GM21447 (cell line): Measurements from ENCODE around the gene TSPAN4.

Experiments
- ATAC-seq: cut with Tn5 transposase; IDR thresholded peaks from one replicate; pipeline ENCODE4 v1.9.1; 2021; ENCODE audit not compliant: unreplicated experiment

TSPAN4 gene

DNA sequence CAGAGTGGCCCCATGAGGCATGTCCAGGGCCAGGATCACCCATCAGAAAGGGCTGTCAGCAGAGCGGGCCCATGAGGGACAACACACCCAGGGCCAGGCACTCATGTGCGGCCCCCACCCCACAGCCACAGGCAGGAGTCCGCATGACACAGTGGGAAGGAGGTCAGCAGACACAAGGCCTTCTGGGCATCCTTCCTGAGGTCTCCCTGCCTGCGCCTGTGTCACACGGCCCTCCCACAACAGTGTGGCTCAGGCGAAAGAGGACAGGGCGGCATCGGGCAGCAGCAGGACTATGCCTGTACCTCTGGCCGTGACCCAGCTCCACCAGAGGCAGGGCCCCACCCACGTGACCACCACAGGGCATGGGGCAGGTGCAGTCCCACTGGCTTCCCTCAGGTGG is 40.9 kb downstream of the TSPAN4 start:
- no peak for ATAC-seq

DNA sequence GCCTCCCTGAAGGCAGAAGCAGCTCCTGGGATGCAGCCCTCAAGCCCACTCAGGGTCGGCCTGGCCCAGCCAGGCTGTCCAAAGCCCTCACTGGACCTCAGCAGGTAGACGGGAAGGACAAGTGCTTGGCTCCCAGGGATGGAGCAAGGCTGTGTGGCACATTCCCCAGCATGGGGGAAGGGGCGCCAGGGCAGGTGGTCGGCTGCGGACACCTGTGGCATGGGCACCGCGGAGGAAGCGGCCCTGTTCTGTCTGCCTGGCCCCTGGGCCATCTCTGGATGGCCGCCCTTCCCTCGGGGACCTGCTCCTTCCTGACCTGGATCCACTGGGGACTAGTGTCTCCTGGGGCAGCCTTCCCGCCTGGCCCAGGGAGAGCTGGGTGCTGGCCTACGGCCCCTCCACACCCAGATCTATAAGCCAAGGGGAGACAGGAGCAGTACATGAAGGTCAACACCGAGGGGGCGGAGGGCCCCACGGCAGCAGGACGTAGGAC is 42.0 kb downstream of the TSPAN4 start:
- ATAC-seq, result no peak

DNA sequence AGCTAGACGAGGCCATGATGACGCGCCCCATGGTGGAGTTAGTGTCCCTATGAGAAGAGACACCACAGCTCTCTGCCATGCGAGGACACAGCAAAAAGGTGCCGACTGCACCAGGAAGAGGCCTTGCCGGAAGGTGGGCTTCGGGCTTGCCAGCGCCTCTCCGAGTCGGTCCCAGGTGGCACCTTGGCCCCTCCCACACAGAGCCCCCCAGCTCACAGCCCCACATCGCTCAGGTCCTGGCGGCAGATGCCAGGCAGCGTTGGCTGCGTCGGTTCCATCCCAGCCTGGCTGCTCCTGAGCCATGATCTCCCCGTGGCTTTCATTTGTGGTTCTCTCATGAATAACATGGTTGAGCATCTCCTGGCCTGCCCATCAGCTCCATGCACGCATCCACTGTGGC is 43.9 kb downstream of the TSPAN4 start:
- no peak for ATAC-seq

DNA sequence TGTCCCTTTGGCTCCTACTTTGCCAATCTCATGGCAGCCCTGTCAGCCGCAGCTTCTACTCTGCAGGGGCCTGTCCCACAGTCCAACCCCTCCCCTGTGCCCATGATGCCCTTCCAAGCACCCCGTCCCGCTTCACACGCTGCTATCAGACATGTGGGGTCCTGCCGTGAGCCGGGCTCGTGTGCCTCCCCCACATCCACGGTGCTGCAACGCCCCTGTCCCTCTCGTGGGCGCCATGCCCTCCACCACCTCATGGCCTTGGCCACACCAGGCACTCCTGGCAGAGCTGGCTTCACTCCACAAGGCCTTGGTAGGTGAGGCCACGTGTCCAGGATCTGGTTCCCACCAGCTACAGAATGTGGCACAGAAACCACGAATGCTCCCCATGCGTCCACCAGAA is 44.9 kb downstream of the TSPAN4 start:
- no peak for ATAC-seq

DNA sequence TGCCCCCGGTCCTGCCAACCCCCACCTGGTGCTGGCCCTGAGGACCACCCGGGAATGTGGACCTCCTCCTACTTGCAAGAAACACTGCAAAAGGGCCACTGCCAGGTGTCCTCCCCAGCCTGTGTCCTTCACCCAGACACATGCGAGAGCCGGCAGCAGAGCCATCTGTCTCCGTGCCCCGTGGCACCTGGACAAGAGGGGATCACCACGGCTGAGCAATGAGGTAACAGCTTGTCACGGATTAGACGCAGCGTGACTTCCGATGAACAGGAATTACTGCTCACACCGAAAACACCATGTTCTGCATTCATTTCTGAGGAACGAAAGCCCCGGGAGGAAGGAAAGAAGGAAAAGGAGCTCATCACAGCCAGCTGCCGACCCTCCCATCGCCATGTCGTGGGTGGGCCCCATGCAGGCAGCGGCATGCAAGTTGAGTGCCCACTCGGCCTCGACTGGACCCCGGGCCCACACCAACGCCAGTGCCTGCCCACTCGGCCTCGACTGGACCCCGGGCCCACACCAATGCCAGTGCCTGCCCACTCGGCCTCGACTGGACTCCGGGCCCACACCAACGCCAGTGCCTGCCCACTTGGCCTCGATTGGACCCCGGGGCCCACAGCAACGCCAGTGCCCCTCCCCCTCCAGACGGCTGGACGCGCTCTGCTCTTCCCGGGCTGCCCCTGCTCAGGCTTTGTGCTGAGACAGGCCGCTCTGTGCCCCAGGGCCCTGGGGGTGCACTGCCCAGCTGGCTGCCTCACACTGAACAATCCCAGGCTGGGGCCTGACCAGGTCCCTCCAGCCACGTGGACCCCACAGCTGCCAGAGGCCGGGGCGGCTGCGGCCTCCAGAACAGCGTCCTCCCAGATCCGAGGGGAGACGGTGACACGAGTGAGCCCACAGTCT is 45.9 kb downstream of the TSPAN4 start:
- ATAC-seq, result no peak

DNA sequence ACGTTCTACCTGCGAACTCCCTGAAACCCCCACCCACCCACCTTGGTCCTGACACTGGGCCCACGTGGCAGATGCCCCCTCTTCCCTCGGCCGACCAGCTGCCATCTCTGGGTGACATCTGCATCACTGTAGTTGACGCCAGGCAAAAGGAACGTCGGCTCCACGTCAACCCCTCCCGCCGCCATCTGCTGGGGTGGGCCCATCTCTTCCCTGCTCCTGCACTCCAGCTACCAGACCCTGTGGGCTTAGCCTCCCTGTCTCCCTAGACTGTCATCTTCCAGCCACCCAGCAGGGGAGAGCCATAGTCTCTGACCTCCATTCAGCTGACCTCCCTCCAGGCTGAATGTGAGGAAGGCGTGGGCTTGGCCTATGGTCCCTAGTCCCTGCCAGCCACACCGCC is 46.6 kb downstream of the TSPAN4 start:
- ATAC-seq, result no peak

DNA sequence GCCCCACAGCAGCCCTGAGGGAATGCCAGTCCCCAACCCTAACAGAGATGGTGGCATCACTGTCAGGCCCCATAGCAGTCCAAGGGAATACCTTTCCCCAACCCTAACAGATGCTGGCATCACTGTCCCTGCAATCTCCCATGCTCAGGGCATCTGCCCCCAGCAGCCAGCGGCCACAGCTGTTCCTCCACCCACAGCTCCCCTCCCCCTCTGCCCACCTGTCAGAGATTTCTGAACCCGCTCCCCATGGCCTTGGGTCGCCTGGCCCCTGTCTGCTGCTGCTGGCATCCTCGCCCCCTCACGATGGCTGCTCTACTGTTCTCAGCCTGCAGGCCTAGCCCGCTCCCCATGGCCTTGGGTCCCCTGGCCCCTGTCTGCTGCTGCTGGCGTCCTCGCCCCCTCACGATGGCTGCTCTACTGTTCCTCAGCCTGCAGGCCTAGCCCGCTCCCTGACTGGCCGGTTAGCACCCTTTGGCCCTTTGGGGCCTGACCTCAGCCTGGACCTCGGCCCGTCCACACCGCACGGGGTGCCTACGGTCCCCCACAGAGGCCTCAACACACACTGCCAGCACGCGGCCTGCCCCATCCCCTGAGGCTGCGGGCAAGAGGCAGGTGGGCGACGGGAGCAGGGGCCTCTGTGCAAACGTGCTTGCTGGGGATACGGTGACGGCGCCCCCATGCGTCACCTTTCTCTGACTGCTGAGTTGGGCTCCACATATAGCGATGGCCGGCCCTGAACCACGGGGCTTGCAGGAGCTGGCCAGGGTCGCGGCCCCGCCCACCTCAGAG is 47.2 kb downstream of the TSPAN4 start:
- ATAC-seq, result no peak

DNA sequence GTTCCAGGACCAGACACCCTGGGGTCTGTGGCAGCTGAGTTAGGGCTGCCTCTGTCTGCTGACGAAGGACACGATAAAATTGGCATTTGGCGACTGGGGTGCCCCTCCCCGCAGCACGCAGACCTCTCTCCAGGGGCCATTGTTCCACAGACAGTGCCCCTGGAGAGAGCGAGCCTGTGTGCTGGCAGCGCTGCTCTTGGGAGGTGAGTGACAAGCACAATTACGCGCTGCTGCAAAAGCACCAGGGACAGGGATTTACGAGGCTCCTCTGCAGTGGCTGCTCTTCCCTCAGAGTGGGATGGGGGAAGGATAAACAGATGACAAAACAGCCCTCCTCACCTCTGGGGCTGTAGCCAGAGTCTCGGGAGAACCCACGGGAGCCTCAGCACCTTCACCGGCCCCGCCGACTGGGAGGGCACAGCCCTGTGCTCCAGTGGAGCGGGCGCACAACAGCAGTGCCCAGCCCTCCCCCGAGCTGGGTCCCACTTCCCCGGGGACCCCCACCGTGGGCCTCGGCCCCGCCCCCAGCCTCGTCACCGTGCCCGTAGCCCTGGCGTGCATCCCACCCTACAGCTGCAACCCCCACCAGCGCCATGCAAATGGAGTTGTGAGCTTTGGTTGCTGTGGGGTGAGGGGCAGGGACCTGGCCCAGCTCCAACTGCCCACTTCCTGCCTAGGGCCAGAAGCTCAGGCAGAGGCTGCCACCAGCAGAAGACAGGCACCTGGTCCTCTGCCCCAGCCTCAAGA is 48.3 kb downstream of the TSPAN4 start:
- ATAC-seq, result no peak

DNA sequence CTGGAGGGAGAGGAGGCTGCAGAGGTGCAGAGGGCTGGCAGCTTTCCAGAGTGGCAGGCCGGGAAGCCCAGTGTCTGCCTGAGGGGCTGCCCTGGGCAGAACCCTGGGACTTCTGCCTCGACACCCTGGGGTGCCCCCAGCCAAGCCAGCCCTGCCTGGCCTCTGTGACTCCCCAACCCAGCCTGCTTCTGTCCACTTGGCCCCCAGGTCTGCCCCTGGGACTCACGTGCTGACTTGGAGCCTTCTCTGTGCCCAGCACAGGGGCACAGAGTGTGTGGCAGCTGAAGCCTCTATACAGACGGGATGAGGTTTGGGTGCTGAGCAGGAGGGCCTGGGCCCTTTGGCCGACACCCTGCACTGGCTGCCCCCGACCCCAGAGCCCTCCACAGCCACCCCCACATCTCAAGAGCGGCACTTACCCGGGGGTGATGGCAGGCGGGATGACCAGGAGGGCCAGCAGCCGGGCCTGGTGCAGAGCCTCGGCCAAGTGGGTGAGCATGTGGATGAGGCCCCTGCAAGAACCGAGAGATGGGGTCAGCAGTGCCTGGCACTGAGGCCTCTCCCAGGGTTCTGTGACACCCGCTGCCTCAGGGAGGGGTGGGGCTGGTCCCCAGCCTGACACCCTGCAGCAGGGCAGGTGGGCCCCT is 50.5 kb downstream of the TSPAN4 start:
- ATAC-seq, result no peak

DNA sequence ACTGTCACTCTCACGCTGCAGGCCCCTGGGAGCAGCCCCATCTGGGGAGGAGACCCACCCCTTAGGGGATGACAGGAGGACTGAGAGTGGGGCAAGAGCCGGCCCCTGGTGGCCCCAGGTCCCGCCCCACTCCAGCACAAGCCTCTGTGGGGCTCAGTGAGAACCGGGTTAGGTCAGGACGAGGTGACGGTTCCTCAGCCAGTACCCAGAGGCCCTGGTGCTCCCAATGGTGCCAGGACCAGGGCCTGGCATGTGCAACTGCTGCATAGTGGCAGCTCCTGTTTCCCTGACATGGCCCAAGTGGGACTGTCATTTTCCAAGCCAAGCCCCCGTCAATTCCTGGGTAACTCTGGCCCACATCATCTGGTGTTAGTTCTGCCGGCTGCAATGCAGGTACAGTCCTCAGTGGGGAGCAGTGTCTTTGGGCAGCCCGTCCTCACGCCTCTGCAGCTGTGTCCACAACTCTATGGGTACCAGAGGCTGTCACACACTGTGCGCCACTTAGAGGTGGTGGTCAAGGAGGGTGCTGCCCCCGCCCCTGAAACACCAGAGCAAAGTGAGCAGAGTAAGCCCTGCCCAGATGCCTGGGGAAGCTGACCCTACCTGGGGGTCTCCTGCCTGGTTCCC is 52.0 kb downstream of the TSPAN4 start:
- no peak for ATAC-seq

DNA sequence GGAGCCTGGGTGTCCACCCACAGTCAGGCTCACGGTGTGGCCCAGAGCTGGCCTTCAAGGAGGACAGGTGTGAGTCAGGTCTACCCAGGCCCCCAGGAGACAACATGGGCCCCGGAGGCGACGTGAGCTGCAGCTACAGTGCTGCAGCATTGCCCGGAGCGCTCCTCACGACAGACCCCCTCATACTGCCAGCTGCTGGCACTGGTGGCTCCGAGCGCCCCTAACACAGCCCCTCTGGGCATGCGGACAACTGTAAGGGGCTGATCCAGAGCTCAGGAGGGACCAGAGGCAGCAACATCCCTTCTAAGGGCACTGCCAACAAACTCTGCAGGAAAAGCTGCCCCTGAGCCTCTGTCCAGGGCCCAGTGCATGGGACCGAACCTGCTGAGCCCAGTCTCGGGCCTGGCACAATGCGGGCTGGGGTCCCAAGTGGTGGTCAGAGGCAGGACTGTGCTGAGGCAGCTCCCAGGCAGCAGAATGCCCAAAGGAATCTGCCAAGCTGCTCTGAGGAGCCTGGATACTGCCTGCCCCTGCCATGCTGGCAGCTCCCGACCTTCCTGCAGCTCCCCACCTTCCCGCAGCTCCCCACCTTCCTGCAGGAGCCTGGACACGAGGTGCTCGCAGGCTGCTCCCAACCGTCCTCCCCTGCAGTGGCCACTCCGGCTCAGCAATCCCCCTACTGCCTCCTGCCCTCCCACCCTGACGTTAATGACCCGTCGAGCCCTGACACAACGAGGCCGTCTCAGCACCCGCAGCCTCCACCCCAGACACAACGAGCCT is 52.9 kb downstream of the TSPAN4 start:
- ATAC-seq, result no peak

DNA sequence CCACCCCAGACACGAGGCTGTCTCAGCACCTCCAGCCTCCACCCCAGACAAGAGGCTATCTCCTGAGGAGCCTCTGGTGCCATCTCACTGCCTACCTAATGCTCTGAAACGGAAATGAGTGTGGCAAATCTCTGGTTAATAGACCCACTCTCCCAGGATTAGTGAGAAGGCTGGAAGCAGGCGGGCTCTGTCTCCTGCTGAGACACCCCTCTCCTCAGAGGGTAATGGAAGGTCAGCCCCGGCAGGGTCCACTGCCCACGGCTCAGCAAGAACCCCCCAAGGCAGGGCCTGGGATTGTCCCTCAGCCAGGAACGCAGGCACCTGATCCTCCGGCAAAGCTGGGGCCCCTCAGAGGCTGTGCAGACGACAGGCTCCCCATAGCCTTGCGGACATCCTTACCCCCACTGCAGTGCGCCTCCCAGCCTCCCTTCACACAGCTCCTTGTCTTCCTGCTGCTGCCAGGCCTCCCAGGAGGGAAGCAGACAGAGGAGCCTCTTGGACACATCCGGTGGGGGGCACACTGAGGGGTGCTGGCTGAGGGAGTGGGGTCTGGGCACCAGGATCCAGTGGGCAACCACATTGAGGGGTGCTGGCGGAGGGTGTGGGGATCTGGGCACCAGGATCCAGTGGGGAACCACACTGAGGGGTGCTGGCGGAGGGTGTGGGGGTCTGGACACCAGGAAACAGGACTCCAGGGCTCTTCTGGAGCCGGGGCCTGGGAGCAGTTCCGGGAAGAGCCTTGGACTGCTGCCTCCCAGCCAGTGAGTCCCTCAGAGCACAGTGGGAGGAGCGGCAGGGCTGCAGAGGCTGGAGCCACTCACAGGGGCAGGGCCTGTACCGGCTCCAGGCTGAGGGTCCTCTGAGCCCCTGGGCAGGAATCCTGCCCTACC is 54.8 kb downstream of the TSPAN4 start:
- no peak for ATAC-seq

DNA sequence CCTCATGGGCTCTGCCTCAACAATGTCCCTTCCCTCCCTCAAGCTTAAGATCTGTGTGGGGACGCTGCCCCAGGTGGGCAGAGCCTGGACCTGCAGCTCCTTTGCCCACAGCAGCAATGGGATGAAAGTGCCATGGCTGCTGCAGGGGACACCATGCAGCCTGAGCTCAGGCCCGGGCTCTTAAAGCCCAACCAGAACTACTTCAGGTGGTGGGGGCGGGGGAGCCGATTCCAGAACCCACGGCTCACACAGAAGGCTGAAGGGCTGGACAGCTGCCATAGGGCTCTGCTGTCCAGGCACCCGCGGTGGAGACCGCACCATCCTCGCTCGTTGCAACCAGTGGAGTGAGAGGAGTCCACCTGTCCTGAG is 55.5 kb downstream of the TSPAN4 start:
- ATAC-seq, result no peak

DNA sequence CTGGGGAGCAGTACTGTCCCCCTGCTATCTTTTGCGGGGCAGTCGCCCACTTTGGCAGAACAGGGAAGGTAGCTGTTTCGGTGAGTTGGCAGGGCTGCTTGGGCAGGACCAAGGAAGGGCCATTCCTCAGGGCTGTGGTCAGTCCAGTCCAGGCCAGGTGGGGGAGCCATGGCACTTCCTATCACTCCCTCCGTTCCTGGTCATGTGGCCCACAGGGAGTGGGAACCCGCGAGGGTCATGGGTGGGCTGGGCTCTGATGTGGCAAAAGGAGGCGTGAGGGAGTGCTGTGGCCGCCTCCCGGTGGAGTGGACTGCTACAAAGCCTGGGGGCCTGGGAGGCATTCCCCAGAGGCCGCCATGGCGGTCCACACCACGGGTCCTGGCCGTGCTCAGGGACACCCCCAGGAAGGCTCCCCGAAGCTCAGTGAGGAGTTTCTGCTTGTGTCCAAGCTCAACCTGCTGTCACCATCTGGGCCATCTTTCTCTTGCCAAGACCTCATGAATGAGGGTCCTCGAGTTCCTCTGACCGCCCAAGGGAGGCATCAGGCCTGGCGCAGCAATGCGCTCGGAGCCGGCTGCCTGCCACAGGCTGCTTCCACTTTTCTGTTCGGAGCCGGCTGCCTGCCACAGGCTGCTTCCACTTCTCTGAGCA is 56.0 kb downstream of the TSPAN4 start:
- ATAC-seq, result no peak

DNA sequence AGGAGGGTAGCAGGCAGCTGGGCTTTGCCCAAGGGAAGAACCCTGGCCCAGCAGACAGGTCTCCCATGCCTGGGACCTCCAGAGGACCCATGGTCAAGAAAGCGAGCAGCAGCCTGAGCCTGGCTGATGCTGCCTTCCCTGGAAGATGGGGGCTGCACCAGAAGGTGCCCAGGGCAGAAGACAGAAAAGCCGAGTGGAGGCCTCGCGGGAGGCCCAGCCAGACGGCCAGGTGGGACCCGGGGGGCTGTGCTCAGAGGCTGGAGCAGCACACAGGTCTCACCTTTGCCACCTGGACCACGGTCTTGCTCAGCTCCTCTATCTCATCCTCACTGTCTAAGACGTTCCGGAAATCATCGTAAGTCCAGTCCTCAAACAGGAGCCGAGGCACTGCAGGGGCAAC is 57.1 kb downstream of the TSPAN4 start:
- ATAC-seq, result no peak

DNA sequence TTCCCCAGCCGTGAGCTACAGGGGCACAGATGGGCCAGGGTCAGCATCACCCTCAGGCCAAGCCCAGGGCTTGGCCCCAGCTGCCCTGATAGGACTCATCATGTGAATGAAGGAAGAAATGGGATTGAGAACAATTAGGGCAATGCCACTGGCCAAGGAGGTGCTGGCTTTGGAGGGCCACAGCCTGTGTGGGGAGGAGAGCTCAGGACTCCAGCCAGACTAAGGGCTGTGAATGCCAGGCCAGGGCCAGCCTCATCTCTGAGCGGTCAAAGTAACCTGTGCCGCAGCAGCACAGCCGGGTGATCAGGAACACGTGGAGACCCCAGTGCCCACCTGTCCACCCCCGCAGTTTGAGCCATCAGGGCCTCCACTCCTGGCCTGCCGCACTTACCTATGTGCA is 57.9 kb downstream of the TSPAN4 start:
- ATAC-seq, result no peak

DNA sequence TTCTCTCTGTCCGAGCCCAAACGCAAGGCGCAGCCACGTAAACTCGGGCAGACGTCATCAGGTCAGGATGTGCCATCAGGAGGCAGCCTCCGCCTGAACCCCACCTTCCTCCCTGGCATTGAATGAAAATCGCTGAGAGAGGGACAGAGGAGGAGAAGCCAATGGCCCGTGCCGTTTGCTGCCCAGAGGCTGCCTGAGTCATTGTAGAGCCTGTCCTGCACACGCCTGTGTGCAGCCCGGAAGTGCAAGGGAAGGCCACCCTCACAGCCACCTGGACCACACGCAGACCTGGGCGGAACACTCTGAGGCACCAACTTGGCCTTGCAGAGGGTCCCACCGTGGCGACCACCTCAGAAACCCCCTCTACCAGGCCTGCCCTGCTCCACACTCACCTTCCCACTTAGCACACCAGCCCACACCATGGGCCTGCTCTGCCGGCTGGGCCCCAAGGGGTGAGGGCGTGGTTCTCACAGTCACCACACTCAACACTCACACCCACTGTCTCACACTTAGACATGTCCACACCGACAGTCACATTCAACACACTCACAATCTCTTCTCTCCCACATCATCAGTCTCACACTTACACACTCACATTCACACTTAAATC is 58.9 kb downstream of the TSPAN4 start:
- ATAC-seq, result no peak

DNA sequence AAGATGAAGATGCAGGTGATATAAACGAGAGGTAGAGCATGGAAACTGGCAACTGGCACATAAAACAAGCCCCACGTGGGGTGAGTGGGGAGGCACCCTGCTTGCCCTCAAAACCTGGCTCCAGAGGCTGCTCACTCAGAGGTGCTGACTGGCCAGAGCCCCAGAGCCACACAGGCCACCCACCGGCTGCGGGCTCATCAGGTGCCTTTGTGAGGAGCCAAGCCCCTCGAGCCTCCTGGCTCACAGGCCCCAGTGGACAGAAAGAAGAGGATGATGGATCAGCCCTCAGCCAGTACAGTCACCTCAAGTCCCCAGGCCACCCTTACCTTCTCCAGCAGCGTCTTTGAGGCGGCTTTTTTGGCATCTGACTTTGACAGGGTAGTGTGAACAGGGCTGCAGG is 61.7 kb downstream of the TSPAN4 start:
- no peak for ATAC-seq
